ENCODE results near the gene IGF2. TPM values are rescaled to one million over a fixed set of nuclear protein-coding genes. Genes with fewer than 3 reads are reported as not detected.

IGF2 gene
- total and polyA plus RNA-seq, 2 donors (not counting 3 experiments of a cell fraction or from before 2014, with no cell fraction given): 5.7 to 21.0 TPM

DNA sequence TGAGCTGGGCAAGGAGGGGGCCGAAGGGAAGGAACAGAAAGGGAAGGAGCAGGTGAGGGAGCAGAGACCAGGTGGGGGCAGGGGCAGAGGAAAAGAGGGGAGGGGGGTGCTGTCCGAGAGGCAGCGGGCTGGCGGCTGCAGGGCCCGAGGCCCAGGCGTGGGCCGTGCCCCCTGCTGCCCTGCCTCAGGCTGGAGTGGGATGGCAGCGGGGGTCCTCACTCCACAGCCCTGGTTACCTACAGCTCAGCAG, 2.3 kb downstream of the IGF2 start:
- no peak overlapping the region for H3K27ac ChIP-seq (ENCODE audit: insufficient read depth, low read depth, low read length)
- H4K20me1 ChIP-seq (replicated peaks; ENCODE audit: control insufficient read depth, extremely low read depth, insufficient read depth, low read length): no peaks in the 10 kb centered on the region
- DNase-seq (ENCODE audit: low read depth, low spot score): no peak
- no peak overlapping the region for H3K4me2 ChIP-seq (ENCODE audit: insufficient read depth, low read length)
- no peak overlapping the region for H3K9ac ChIP-seq (replicated peaks; ENCODE audit: extremely low read depth, insufficient read depth, low read length)
- POLR2A ChIA-PET: interaction anchor here (0.9 kb wide), 1 partner anchor 28 kb away, joined by 3 read pairs; no protein-coding TSS in a partner anchor
- no peak overlapping the region for H2AFZ ChIP-seq (ENCODE audit: low read depth, low read length)
- no peaks in the 10 kb centered on the region for H3K9me3 ChIP-seq (replicated peaks; ENCODE audit: control insufficient read depth, insufficient read depth, low read length)
- H3K4me3 ChIP-seq (replicated peaks in 1 of 3; ENCODE audit: insufficient read depth in 1 of 3, low read depth in 1 of 3, low read length in 3 of 3): peak overlapping the region in 1 of 3 experiments; percentile 10
- dilution Hi-C loops (cut with MboI; ENCODE audit: extremely low pct_ligation_motif_present, low sequenced_read_pairs) (no loop called here), intact Hi-C loops (cut with micrococcal nuclease) (loop anchor here (1.0 kb wide), 2 partner anchors 28 to 37 kb away; no protein-coding TSS in a partner anchor)
- no peaks in the 10 kb centered on the region for H3K79me2 ChIP-seq (ENCODE audit: control insufficient read depth, insufficient read depth, low read length)
- peaks cover 12 to 33% of the 10 kb centered on the region in 2 experiments for H3K27me3 ChIP-seq (ENCODE audit: control insufficient read depth in 2 of 2, insufficient read depth in 2 of 2, low read length in 2 of 2)
- no peak for FAIRE-seq
- H3K9me1 ChIP-seq (replicated peaks; ENCODE audit: control insufficient read depth, extremely low read depth, insufficient read depth, low read length): no peaks in the 10 kb centered on the region
- CTCF ChIA-PET: interaction anchor here (0.6 to 2.3 kb wide), 7 partner anchors 12 to 484 kb away, joined by 3 to 13 read pairs (median 4); no protein-coding TSS in a partner anchor
- no TSS peak for BruUV-seq (replicated peaks)
- TF ChIP-seq POLR2AphosphoS5 (IDR thresholded peaks at IDR 0.05; ENCODE audit: insufficient read depth, low read depth, low read length): no peak
- no peak for TF ChIP-seq MAX (IDR thresholded peaks at IDR 0.05; ENCODE audit: insufficient read depth, insufficient read length)
- TF ChIP-seq MYC (IDR thresholded peaks at IDR 0.05; ENCODE audit: low read depth, low read length): no peak
- no peak for TF ChIP-seq EZH2 (IDR thresholded peaks at IDR 0.05; ENCODE audit: borderline replicate concordance, low read depth, low read length, severe bottlenecking)
- no peak for TF ChIP-seq JUN (IDR thresholded peaks at IDR 0.05; ENCODE audit: borderline replicate concordance, insufficient read depth, insufficient read length, low read depth)
- no peak for TF ChIP-seq GATA2 (IDR thresholded peaks at IDR 0.05; ENCODE audit: insufficient read depth, insufficient read length, low read depth, low read length)
- no peak for TF ChIP-seq FOS (IDR thresholded peaks at IDR 0.05; ENCODE audit: borderline replicate concordance, insufficient read depth, low read length)
- no peak for TF ChIP-seq POLR2A (IDR thresholded peaks at IDR 0.05; ENCODE audit: low read depth, low read length)
- TF ChIP-seq CTCF (IDR thresholded peaks at IDR 0.05; ENCODE audit: extremely low read depth in 1 of 2, insufficient read depth in 1 of 2, low read depth in 1 of 2, low read length in 2 of 2): no peak
- no peaks in the 10 kb centered on the region for H3K36me3 ChIP-seq (ENCODE audit: control insufficient read depth in 2 of 2, extremely low read depth in 1 of 2, insufficient read depth in 2 of 2, low read length in 2 of 2)
- H3K4me1 ChIP-seq (ENCODE audit: control insufficient read depth, extremely low read depth, insufficient read depth, low read length): peaks cover 3% of the 10 kb centered on the region
